KG1 (cell line): ENCODE data around the gene FNDC3A.

ENCODE experiments used
- DNase-seq: peaks from one replicate; lab custom pipeline; 2025; lab: John Stamatoyannopoulos, UW

Gene FNDC3A

GRCh38 chr13:49220036-49220855 is 244.5 kb downstream of the FNDC3A start, which contains the start of gene MLNR:
MLNR (plus strand) TSS chr13:49220338; CDS start chr13:49220338, 0 bp downstream.
- no peak for DNase-seq

GRCh38 chr13:49220856-49221589 is 245.3 kb downstream of the FNDC3A start:
- DNase-seq: no peak

- no peak for DNase-seq
Observed at GRCh38 chr13:49221590-49221965, 245.9 kb downstream of the FNDC3A start.

GRCh38 chr13:49225223-49226042 is 249.7 kb downstream of the FNDC3A start:
- no peak for DNase-seq

- DNase-seq: no peak
Observed at GRCh38 chr13:49226613-49227012, 250.9 kb downstream of the FNDC3A start.

GRCh38 chr13:49234741-49235140 is 259.0 kb downstream of the FNDC3A start:
- no peak for DNase-seq

- no peak for DNase-seq
Observed at GRCh38 chr13:49235856-49236431, 260.2 kb downstream of the FNDC3A start.

GRCh38 chr13:49238621-49239020 is 262.9 kb downstream of the FNDC3A start:
- no peak for DNase-seq

- peak; percentile 29 for DNase-seq
Observed at GRCh38 chr13:49240017-49240416, 264.3 kb downstream of the FNDC3A start.

GRCh38 chr13:49241296-49241695 is 265.6 kb downstream of the FNDC3A start:
- DNase-seq: no peak

- DNase-seq: no peak
Observed at GRCh38 chr13:49245101-49245500, 269.4 kb downstream of the FNDC3A start.

GRCh38 chr13:49246850-49247642 is 271.3 kb downstream of the FNDC3A start:
- peak; percentile 63 for DNase-seq

- peak; percentile 87 for DNase-seq
Observed at GRCh38 chr13:49247643-49248621, 272.2 kb downstream of the FNDC3A start, which contains the start of gene CDADC1. CDADC1 (plus strand) TSS chr13:49247925; CDS start chr13:49248038, 113 bp downstream.

GRCh38 chr13:49248622-49249002 is 272.9 kb downstream of the FNDC3A start:
- DNase-seq: no peak

- DNase-seq: no peak
Observed at GRCh38 chr13:49251326-49251725, 275.6 kb downstream of the FNDC3A start.

GRCh38 chr13:49253310-49253709 is 277.6 kb downstream of the FNDC3A start:
- DNase-seq: peak; percentile 22

- no peak for DNase-seq
Observed at GRCh38 chr13:49254007-49254406, 278.3 kb downstream of the FNDC3A start.

- DNase-seq: no peak
Observed at GRCh38 chr13:49256841-49257240, 281.1 kb downstream of the FNDC3A start.

GRCh38 chr13:49258089-49258796 is 282.5 kb downstream of the FNDC3A start:
- no peak for DNase-seq
